ENCODE results near the gene SLC51B. TPM values are rescaled to one million over a fixed set of nuclear protein-coding genes. Genes with fewer than 3 reads are reported as not detected.

The SLC51B gene
- total RNA-seq, 3 donors from 2014 or later (not counting 1 experiment from before 2014, with no cell fraction given) = not detected

DNA sequence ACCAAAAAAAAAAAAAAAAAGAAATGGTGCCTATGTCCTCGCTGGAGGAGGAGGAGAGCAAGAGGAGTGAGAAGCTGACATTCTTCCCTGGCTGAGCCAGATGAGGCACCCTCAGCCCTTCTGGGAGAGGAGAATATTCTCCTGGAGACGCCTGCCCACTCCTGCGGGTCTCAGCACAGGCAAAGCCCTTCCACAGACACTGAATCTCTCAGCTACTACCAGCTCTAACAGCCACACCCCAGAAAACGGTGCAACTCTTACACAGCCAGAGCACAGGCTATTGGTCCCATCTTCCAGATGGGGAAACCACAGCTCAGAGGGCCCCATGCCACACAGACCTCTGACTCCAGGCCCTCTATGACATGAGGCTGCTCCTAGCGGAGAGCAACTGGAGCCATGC is 16.9 kb downstream of the SLC51B start:
- H3K27ac Mint-ChIP-seq = no peak overlapping the region
- no peaks in the 10 kb centered on the region for H3K9me3 Mint-ChIP-seq
- intact Hi-C loops (cut with micrococcal nuclease) = no loop called here
- peaks cover 0 to 2% of the 10 kb centered on the region in 2 donors for H3K4me1 Mint-ChIP-seq
- no peaks in the 10 kb centered on the region for H3K36me3 Mint-ChIP-seq
- Histone ChIP-seq H3K4me3 (ENCODE audit: low read length) (no peak overlapping the region), H3K4me1 (ENCODE audit: control insufficient read depth, insufficient read depth, low read length) (no peaks in the 10 kb centered on the region), H3K27me3 (ENCODE audit: control insufficient read depth, insufficient read depth, low read length) (peaks cover 8% of the 10 kb centered on the region), H3K36me3 (ENCODE audit: control insufficient read depth, insufficient read depth, low read length) (no peaks in the 10 kb centered on the region), H3K27ac (ENCODE audit: low read length) (no peak overlapping the region), H3K9me3 (ENCODE audit: control insufficient read depth, insufficient read depth, low read length) (no peaks in the 10 kb centered on the region)
- peaks cover 17 to 24% of the 10 kb centered on the region in 2 donors for H3K27me3 Mint-ChIP-seq (ENCODE audit: low read depth in 2 of 2)
- ATAC-seq (no peak), DNase-seq (no peak)
- no peak overlapping the region for H3K4me3 Mint-ChIP-seq
- TF ChIP-seq, protein P1, sequence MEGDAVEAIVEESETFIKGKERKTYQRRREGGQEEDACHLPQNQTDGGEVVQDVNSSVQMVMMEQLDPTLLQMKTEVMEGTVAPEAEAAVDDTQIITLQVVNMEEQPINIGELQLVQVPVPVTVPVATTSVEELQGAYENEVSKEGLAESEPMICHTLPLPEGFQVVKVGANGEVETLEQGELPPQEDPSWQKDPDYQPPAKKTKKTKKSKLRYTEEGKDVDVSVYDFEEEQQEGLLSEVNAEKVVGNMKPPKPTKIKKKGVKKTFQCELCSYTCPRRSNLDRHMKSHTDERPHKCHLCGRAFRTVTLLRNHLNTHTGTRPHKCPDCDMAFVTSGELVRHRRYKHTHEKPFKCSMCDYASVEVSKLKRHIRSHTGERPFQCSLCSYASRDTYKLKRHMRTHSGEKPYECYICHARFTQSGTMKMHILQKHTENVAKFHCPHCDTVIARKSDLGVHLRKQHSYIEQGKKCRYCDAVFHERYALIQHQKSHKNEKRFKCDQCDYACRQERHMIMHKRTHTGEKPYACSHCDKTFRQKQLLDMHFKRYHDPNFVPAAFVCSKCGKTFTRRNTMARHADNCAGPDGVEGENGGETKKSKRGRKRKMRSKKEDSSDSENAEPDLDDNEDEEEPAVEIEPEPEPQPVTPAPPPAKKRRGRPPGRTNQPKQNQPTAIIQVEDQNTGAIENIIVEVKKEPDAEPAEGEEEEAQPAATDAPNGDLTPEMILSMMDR (IDR thresholded peaks at IDR 0.05) = no peak
- 89% methylated on average over 5 of the region's 5 CpGs for WGBS (ENCODE audit: insufficient coverage)

DNA sequence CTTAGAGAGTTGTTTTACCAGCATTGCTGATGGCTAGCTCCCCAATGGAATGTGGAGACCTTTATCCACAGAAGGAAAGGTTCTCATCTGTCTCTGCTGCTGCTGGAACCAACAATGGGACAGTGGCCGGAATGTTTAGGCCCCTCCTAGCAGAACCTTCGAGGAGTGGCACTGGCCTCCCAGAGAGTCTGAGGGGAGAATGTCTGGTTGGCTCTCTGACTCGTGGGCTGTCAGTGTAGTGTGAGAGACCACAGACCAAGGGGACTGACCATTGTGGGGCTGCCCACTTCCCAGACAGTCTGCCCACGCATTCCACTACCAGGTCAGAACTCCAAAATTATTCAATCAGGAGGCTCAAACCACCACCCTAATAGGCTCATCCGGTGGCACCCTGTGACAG is 17.5 kb downstream of the SLC51B start:
- Mint-ChIP-seq H3K4me1 (peaks cover 0 to 6% of the 10 kb centered on the region in 2 donors), H3K27ac (no peak overlapping the region), H3K36me3 (no peaks in the 10 kb centered on the region), H3K9me3 (no peaks in the 10 kb centered on the region), H3K4me3 (no peak overlapping the region), H3K27me3 (ENCODE audit: low read depth in 2 of 2) (peaks cover 22 to 24% of the 10 kb centered on the region in 2 donors)
- Histone ChIP-seq H3K27me3 (ENCODE audit: control insufficient read depth, insufficient read depth, low read length) (peaks cover 8% of the 10 kb centered on the region), H3K4me3 (ENCODE audit: low read length) (no peak overlapping the region), H3K4me1 (ENCODE audit: control insufficient read depth, insufficient read depth, low read length) (peaks cover 5% of the 10 kb centered on the region), H3K9me3 (ENCODE audit: control insufficient read depth, insufficient read depth, low read length) (no peaks in the 10 kb centered on the region), H3K36me3 (ENCODE audit: control insufficient read depth, insufficient read depth, low read length) (no peaks in the 10 kb centered on the region), H3K27ac (ENCODE audit: low read length) (no peak overlapping the region)
- no peak for DNase-seq
- no peak for ATAC-seq
- intact Hi-C loops (cut with micrococcal nuclease) = no loop called here
- TF ChIP-seq, protein P1 (IDR thresholded peaks at IDR 0.05) = no peak
- 68% methylated on average over 5 of the region's 5 CpGs for WGBS (ENCODE audit: insufficient coverage)

DNA sequence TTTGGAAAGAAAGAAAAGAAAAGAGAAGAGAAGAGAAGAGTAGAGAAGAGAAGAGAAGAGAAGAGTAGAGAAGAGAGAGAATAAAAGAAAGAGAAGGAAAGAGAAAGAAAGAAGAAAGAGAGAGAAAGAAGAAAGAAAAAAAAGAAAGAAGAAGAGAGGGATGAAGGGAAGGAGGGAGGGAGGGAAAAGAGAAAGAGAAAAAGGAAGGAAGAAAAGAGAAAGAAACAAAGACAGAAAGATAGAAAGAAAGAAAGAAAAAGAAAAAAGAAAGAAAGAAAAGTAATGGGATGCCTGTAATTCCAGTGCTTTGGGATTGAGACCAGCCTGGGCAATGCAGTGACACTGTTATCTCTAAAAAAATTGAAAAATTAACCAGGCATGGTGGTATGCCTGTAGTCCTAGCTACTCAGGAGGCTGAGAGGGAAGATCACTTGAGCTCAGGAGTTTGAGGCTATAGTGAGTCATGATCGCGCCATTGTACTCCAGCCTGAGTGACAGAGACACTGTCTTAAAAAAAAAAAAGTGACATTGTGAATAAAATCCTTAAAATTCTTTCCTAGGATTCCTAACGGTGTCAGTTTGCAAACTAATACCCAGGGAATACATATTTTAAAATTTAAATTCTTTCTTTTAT is 20.9 kb downstream of the SLC51B start:
- Histone ChIP-seq H3K27ac (ENCODE audit: low read length) (no peak overlapping the region), H3K9me3 (ENCODE audit: control insufficient read depth, insufficient read depth, low read length) (no peaks in the 10 kb centered on the region), H3K4me3 (ENCODE audit: low read length) (no peak overlapping the region), H3K36me3 (ENCODE audit: control insufficient read depth, insufficient read depth, low read length) (no peaks in the 10 kb centered on the region), H3K27me3 (ENCODE audit: control insufficient read depth, insufficient read depth, low read length) (peaks cover 12% of the 10 kb centered on the region), H3K4me1 (ENCODE audit: control insufficient read depth, insufficient read depth, low read length) (peaks cover 5% of the 10 kb centered on the region)
- intact Hi-C loops (cut with micrococcal nuclease) = no loop called here
- Mint-ChIP-seq H3K4me3 (no peak overlapping the region), H3K27me3 (ENCODE audit: low read depth in 2 of 2) (peaks cover 27 to 31% of the 10 kb centered on the region in 2 donors), H3K4me1 (peaks cover 0 to 12% of the 10 kb centered on the region in 2 donors), H3K36me3 (no peaks in the 10 kb centered on the region), H3K9me3 (no peaks in the 10 kb centered on the region), H3K27ac (no peak overlapping the region)
- WGBS (ENCODE audit: insufficient coverage) = 80% methylated on average over 3 of the region's 3 CpGs
- DNase-seq (no peak), ATAC-seq (no peak)
- TF ChIP-seq, protein P1 (IDR thresholded peaks at IDR 0.05) = no peak

Measured in natural killer cell (primary cell).